Hepatocyte (in vitro differentiated cells): ENCODE data around the gene AKT2. TPM values are rescaled to one million over a fixed set of nuclear protein-coding genes. Genes with fewer than 3 reads are reported as not detected.

Source experiments
- DNase-seq: peaks from one replicate; pipeline ENCODE4 v3.0.0-alpha.2; 2016; ENCODE audit warnings: low spot score
- H2AFZ ChIP-seq: fragments of 200-600 bp; sonication (generic); 2 replicates; pipeline ENCODE4 v1.6.0; 2016; ENCODE audit warnings: antibody characterized with exemption, mild to moderate bottlenecking
- H3K27ac ChIP-seq: fragments of 200-600 bp; sonication (generic); 2 replicates; pipeline ENCODE4 v1.5.1; 2016; ENCODE audit warnings: mild to moderate bottlenecking
- H3K27me3 ChIP-seq: fragments of 200-600 bp; sonication (generic); 2 replicates; pipeline ENCODE4 v1.6.1; 2016
- H3K36me3 ChIP-seq: fragments of 200-600 bp; sonication (generic); replicated peaks from 2 replicates; pipeline ENCODE4 v1.5.1; 2016; ENCODE audit warnings: low read depth; ENCODE audit not compliant: insufficient read depth
- H3K4me1 ChIP-seq: fragments of 200-600 bp; sonication (generic); 2 replicates; pipeline ENCODE4 v1.5.1; 2016; ENCODE audit warnings: mild to moderate bottlenecking, moderate library complexity; ENCODE audit not compliant: insufficient read depth
- H3K4me2 ChIP-seq: fragments of 200-600 bp; sonication (generic); 2 replicates; pipeline ENCODE4 v1.6.0; 2016
- H3K4me3 ChIP-seq: fragments of 200-600 bp; sonication (generic); 2 replicates; pipeline ENCODE4 v1.5.1; 2016; ENCODE audit warnings: mild to moderate bottlenecking
- H3K79me2 ChIP-seq: fragments of 200-600 bp; sonication (generic); 2 replicates; pipeline ENCODE4 v1.6.0; 2017; ENCODE audit warnings: mild to moderate bottlenecking
- H3K9me2 ChIP-seq: fragments of 200-600 bp; sonication (generic); replicated peaks from 2 replicates; pipeline ENCODE4 v1.6.0; 2017; ENCODE audit warnings: mild to moderate bottlenecking; ENCODE audit not compliant: insufficient read depth
- H3K9me3 ChIP-seq: fragments of 200-600 bp; sonication (generic); 2 replicates; pipeline ENCODE4 v1.5.1; 2016; ENCODE audit warnings: low read depth, mild to moderate bottlenecking
- H4K20me1 ChIP-seq: fragments of 200-600 bp; sonication (generic); 2 replicates; pipeline ENCODE4 v1.6.0; 2016; ENCODE audit warnings: mild to moderate bottlenecking; ENCODE audit not compliant: insufficient read depth, poor library complexity, severe bottlenecking
- EZH2 ChIP-seq: fragments of 200-600 bp; sonication (generic); IDR thresholded peaks from 2 replicates; pipeline ENCODE4 v1.6.1; 2016; ENCODE audit warnings: antibody characterized with exemption, mild to moderate bottlenecking, borderline replicate concordance
- EZH2phosphoT487 ChIP-seq: fragments of 200-600 bp; sonication (generic); IDR thresholded peaks from one replicate; pipeline ENCODE4 v1.6.1; 2018; ENCODE audit warnings: antibody characterized with exemption, mild to moderate bottlenecking, low read depth, moderate library complexity; ENCODE audit not compliant: unreplicated experiment, severe bottlenecking
- WGBS: methylation state at CpG from one replicate; pipeline ENCODE4 v1.1.6; 2016; ENCODE audit warnings: low lambda C conversion rate; ENCODE audit errors: missing lambda C conversion rate; 5-methylcytosine and 5-hydroxymethylcytosine counted together
- polyA plus RNA-seq: library from polyadenylated mRNA; unstranded; fragments of >200 nt; fragmentation: Nextera tagmentation; extraction: Ambion mirVana; gene quantifications from 2 replicates; pipeline ENCODE4 v1.2.1, GENCODE V29; 2016
- total RNA-seq: library from RNA; depleted of rRNA; stranded (reverse); fragments of >200 nt; gene quantifications from 2 replicates; pipeline ENCODE4 v1.2.3, GENCODE V29; 2014
- TF ChIP-seq, protein P1 (sequence below): fragments of 200-600 bp; sonication (generic); IDR thresholded peaks from 2 replicates; pipeline ENCODE4 v1.5.1; 2016; ENCODE audit warnings: antibody characterized with exemption, mild to moderate bottlenecking; ENCODE audit not compliant: poor library complexity

AKT2 gene
- total and polyA plus RNA-seq, 2 experiments from 2014 or later: 54.9 to 106 TPM

DNA sequence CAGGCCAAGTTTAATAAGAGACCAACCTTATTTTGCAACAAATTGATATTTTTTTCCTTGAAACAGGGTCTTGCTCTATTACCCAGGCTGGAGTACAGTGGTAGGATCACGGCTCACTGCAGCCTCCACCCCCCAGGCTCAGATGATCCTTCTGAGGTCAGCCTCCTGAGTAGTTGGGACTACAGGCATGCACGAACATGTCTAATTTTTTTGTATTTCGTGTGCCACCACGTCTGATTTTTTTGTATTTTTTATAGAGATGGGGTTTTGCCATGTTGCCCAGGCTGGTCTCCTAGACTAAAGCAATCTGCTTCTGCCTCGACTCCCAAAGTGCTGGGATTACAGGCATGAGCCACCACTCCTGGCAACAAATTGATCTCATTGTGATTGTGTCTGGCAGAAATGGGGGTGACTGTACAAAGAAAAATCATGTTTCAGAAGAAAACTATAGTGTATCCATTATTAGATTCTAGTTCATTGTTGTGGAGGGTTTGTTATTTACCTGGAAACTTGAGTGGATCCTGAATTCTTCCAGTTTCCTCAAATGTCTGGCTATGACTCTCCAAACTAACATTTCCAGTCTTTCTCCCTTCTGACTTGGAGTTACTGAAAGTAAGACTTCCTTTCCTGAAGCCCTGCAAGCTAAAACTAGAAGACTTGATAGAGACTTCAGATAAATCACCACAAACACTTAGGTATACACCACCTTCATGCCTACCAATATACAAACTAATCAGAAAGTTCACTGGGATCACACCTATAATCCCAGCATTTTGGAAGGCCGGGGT is 17.3 kb upstream of the AKT2 start:
- Histone ChIP-seq H3K9me3 (no peaks in the 10 kb centered on the region), H3K9me2 (no peaks in the 10 kb centered on the region), H3K36me3 (no peaks in the 10 kb centered on the region), H3K4me1 (no peaks in the 10 kb centered on the region), H3K4me3 (no peak overlapping the region), H3K79me2 (no peaks in the 10 kb centered on the region), H4K20me1 (no peaks in the 10 kb centered on the region), H2AFZ (no peak overlapping the region), H3K4me2 (no peak overlapping the region), H3K27me3 (no peaks in the 10 kb centered on the region), H3K27ac (no peak overlapping the region)
- WGBS: 82% methylated on average over 6 of the region's 6 CpGs
- TF ChIP-seq, protein P1, sequence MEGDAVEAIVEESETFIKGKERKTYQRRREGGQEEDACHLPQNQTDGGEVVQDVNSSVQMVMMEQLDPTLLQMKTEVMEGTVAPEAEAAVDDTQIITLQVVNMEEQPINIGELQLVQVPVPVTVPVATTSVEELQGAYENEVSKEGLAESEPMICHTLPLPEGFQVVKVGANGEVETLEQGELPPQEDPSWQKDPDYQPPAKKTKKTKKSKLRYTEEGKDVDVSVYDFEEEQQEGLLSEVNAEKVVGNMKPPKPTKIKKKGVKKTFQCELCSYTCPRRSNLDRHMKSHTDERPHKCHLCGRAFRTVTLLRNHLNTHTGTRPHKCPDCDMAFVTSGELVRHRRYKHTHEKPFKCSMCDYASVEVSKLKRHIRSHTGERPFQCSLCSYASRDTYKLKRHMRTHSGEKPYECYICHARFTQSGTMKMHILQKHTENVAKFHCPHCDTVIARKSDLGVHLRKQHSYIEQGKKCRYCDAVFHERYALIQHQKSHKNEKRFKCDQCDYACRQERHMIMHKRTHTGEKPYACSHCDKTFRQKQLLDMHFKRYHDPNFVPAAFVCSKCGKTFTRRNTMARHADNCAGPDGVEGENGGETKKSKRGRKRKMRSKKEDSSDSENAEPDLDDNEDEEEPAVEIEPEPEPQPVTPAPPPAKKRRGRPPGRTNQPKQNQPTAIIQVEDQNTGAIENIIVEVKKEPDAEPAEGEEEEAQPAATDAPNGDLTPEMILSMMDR: no peak
- TF ChIP-seq EZH2 (no peak), EZH2phosphoT487 (no peak)
- DNase-seq: no peak

DNA sequence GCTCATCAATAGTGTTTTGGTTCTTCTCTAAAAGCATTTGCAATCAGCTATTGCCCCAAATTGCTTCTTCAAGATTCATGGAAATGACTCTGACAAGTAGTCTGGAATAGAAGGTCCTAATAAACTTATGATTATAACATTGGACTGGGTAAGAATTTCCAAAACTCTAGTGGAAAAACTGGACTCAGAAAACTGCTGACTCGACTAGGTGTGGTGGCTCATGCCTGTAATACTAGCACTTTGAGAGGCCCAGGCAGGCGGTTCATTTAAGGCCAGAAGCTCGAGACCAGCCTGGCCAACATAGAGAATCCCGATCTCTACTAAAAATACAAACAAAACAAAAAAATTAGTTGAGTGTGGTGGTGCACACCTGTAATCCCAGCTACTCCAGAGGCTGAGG is 15.5 kb upstream of the AKT2 start:
- TF ChIP-seq, protein P1: no peak
- TF ChIP-seq EZH2phosphoT487 (no peak), EZH2 (no peak)
- no peaks in the 10 kb centered on the region for H4K20me1 ChIP-seq
- H3K27me3 ChIP-seq: no peaks in the 10 kb centered on the region
- H3K36me3 ChIP-seq: no peaks in the 10 kb centered on the region
- no peaks in the 10 kb centered on the region for H3K79me2 ChIP-seq
- no peak overlapping the region for H3K4me2 ChIP-seq
- H3K27ac ChIP-seq: no peak overlapping the region
- H3K4me3 ChIP-seq: no peak overlapping the region
- no peaks in the 10 kb centered on the region for H3K9me3 ChIP-seq
- 94% methylated on average over 4 of the region's 4 CpGs for WGBS
- no peaks in the 10 kb centered on the region for H3K4me1 ChIP-seq
- H2AFZ ChIP-seq: no peak overlapping the region
- no peaks in the 10 kb centered on the region for H3K9me2 ChIP-seq
- DNase-seq: no peak

DNA sequence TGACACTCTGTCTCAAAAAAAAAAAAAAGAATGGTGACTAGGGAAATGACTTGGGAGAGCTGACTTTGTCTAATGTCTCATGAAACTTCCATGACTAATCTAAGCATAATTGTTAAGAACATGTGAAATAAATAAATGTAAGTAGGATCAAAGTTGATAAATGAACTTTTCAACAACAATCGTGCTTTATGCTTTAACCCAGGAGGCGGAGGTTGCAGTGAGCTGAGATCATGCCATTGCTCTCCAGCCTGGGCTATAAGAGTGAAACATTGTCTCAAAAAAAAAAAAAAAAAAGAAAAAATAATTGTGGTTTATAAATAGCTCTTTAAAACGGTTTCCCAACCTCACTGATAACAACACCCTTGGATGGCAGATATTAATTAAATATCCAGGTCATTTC is 12.9 kb upstream of the AKT2 start:
- WGBS: 77% methylated on average over 3 of the region's 3 CpGs
- no peak overlapping the region for H3K4me2 ChIP-seq
- H3K27me3 ChIP-seq: no peaks in the 10 kb centered on the region
- H3K36me3 ChIP-seq: no peaks in the 10 kb centered on the region
- H3K79me2 ChIP-seq: no peaks in the 10 kb centered on the region
- TF ChIP-seq, protein P1: no peak
- TF ChIP-seq EZH2phosphoT487 (no peak), EZH2 (no peak)
- no peak overlapping the region for H3K4me3 ChIP-seq
- H3K27ac ChIP-seq: no peak overlapping the region
- H4K20me1 ChIP-seq: no peaks in the 10 kb centered on the region
- no peak overlapping the region for H2AFZ ChIP-seq
- no peaks in the 10 kb centered on the region for H3K9me3 ChIP-seq
- DNase-seq: no peak
- H3K9me2 ChIP-seq: no peaks in the 10 kb centered on the region
- H3K4me1 ChIP-seq: no peaks in the 10 kb centered on the region
